Measurements from ENCODE around the gene FABP3.

The FABP3 gene

DNA sequence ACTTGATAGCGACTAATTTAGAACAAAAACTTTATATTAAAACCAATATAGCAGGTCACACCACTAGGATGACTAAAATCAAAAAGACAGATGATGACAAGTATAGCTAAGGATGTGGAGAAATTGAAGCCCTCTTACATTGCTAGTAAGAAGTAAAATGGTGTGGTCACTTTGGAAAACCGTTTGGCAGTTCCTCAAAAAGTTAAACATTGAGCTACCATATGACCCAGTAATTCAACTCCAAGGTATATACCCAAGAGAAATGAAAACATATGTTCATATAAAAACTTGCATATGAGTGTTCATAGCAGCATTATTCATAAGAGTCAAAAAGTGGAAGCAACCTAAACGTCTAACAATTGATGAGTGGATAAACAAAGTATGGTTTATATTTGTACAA, 27.1 kb upstream of the FABP3 start:
- no peak overlapping the region for H3K4me3 ChIP-seq (ENCODE audit: low read depth, low read length)
- no peak for DNase-seq (ENCODE audit: low read depth)
- TF ChIP-seq, protein P1, sequence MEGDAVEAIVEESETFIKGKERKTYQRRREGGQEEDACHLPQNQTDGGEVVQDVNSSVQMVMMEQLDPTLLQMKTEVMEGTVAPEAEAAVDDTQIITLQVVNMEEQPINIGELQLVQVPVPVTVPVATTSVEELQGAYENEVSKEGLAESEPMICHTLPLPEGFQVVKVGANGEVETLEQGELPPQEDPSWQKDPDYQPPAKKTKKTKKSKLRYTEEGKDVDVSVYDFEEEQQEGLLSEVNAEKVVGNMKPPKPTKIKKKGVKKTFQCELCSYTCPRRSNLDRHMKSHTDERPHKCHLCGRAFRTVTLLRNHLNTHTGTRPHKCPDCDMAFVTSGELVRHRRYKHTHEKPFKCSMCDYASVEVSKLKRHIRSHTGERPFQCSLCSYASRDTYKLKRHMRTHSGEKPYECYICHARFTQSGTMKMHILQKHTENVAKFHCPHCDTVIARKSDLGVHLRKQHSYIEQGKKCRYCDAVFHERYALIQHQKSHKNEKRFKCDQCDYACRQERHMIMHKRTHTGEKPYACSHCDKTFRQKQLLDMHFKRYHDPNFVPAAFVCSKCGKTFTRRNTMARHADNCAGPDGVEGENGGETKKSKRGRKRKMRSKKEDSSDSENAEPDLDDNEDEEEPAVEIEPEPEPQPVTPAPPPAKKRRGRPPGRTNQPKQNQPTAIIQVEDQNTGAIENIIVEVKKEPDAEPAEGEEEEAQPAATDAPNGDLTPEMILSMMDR (IDR thresholded peaks at IDR 0.05; ENCODE audit: control insufficient read depth, extremely low read depth, insufficient read depth): no peak

DNA sequence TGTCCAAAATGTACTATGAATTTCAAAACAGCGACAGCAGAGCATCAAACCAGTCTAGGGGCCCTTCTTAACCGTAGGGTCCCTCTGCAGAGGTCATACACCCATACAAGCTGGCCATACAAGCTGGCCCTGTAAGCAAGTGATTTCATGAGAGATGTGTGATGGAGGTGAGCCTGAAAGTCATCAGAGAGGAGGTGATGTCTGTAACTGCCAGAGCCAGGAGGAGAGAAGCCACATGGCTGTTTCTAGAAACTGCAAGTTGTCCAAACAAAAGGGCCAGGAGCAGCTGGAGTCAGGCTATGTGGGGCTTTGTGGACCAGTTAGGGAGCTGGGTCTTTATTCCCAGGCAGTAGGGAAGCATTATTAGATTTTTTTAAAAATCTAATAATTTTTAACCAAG, 25.4 kb upstream of the FABP3 start:
- TF ChIP-seq, protein P1 (IDR thresholded peaks at IDR 0.05; ENCODE audit: control insufficient read depth, extremely low read depth, insufficient read depth): no peak
- no peak overlapping the region for H3K4me3 ChIP-seq (ENCODE audit: low read depth, low read length)
- no peak for DNase-seq (ENCODE audit: low read depth)

DNA sequence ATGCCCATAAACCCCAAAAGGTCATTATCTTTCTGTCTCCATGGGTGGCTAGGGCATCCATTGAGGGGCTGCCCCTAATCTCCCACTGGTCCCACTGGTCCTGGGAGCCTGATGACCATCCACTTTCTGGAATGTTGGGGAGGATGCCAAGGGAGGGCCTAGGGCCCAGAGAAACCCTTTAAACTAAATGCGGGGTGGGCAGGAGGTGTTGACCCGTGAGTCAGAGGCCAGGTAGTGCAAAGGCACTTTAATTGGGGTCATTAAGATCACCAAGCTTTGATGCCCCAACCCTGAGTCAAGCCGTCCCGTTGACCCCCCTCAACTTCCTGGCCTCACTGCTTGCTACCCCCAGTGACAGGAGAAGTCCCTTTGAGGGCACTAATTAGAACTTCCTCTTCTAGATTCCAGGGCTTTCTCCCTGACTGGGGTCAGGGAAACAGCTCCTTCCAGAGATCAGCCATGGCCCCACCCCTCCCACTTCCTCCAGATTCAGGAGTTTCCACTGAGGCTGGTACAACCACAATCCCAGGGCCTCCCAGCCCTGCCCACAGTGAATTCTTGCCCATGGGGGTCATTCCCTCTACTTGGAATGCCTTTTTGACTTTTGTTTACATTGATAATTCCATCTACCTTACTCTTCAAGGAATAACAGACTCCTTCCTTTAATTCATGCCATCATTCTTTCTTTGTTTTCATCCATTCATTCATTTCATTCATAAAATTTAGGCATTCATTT, 24.7 kb upstream of the FABP3 start:
- no peak overlapping the region for H3K4me3 ChIP-seq (ENCODE audit: low read depth, low read length)
- TF ChIP-seq, protein P1 (IDR thresholded peaks at IDR 0.05; ENCODE audit: control insufficient read depth, extremely low read depth, insufficient read depth): no peak
- DNase-seq (ENCODE audit: low read depth): no peak

DNA sequence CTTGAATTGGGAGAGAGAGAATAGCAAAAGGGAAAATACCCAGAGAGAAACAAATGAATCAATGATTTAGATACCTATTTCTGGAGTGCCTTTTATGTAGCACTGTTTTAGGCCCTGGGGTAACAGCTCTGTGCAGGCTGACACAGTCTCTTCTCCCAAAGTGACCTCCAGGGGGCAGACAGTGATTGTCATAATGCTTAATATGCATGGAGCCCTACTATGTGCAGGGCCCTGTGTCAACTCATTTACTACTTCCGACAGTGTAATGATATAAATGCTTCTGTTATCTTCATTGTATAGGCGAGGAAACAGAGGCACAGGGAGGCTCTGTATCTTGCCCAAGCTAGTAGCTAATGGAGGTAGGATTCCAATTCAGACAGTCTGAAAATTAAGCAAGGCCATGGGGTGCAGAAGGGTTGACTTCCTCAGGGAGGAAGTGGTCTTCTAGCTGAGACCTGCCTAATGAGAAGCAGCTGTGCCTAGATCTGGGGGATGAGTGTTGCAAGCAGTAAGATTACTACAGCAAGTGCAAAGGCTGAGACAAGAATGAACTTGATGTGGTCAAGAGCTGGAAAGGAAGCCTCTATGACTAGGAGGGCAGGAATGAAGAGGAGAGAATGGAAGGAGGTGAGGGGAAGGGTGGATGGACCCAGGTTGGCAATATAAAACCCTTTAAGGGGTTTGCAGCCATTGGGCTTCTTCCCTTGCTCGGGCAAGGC, 23.9 kb upstream of the FABP3 start:
- no peak overlapping the region for H3K4me3 ChIP-seq (ENCODE audit: low read depth, low read length)
- DNase-seq (ENCODE audit: low read depth): no peak
- TF ChIP-seq, protein P1 (IDR thresholded peaks at IDR 0.05; ENCODE audit: control insufficient read depth, extremely low read depth, insufficient read depth): 0 out of 2 replicates have a peak, but pooled peaks have one; percentile 2

DNA sequence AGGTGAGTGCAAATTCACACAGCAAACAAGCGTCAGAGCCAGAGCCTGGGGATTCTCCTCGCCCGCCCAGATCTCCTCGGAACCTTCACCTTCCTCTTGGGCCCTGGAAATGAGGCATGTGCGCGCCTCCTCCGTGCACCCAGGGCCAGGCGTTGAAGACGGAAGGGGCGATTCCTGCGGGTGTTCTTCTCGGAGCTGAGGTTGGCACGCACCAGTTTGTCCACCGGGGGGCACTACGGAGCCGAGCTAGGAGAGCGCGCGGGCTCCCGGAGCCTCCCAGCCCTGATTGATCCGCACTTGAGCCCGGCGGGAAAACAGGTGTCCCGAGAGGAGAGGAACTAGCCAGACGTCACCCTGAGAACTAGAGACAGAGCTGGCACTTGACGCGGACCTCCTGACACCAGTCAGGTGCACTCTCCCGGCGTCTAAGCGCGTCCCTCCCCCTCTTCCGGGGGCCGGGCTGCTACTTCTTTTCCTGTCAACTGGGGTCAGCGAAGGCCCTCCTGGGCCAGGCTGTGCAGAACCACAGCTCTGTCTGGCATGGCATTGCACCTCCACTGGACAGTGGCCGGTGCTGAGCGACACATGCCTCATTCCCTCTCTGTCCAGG, 21.8 kb upstream of the FABP3 start:
- TF ChIP-seq, protein P1 (IDR thresholded peaks at IDR 0.05; ENCODE audit: control insufficient read depth, extremely low read depth, insufficient read depth): peak; percentile 88
- peak; percentile 59 for DNase-seq (ENCODE audit: low read depth)
- H3K4me3 ChIP-seq (ENCODE audit: low read depth, low read length): peak overlapping the region; percentile 27

DNA sequence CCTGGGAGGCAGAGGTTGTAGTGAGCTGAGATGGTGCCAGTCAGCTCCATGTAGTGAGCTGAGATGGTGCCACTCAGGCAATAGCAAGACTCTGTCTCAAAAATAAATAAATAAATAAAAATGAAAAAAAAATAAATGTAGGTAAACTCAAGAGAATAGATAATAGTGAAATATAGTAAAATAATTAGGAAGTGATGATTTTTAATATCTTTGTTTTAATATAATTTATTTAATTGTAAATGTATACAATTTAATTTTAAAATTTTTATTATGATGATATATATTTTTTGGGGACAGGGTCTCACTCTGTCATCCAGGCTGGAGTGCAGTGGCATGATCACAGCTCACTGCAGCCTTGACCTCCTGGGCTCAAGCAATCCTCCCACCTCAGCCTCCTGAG, 20.6 kb upstream of the FABP3 start:
- H3K4me3 ChIP-seq (ENCODE audit: low read depth, low read length): no peak overlapping the region
- DNase-seq (ENCODE audit: low read depth): no peak
- TF ChIP-seq, protein P1 (IDR thresholded peaks at IDR 0.05; ENCODE audit: control insufficient read depth, extremely low read depth, insufficient read depth): no peak
